Panc1 (cell line): ENCODE measurements around the gene MCRIP2. TPM values are rescaled to one million over a fixed set of nuclear protein-coding genes. Genes with fewer than 3 reads are reported as not detected.

Experiments used
- ATAC-seq: fragments of 200-7000 bp; cut with Tn5 transposase; 2 replicates; pipeline ENCODE4 v1.9.1; 2020; ENCODE audit warnings: mild to moderate bottlenecking, moderate library complexity
- BruUV-seq: library from RNA; stranded (reverse); fragments of 400-500 nt; replicated peaks from 2 replicates; lab custom pipeline; 2021; lab: Mats Ljungman, UMichigan
- CTCF ChIA-PET: fragments of 300-600 bp; sonication (Branson Sonifier 250); formaldehyde crosslinking; loops from one replicate; lab custom pipeline; 2022; ENCODE audit warnings: antibody characterized with exemption; lab: Charles Lee
- POLR2A ChIA-PET: fragments of 300-600 bp; sonication (Branson Sonifier 250); formaldehyde crosslinking; loops from one replicate; lab custom pipeline; 2022; ENCODE audit warnings: antibody characterized with exemption; lab: Charles Lee
- DNase-seq: peaks from one replicate; pipeline ENCODE4 v3.0.0-alpha.2; 2010; ENCODE audit warnings: low read depth, low spot score
- H3K27ac ChIP-seq: 2 replicates; pipeline ENCODE4 v1.5.1; 2011; ENCODE audit warnings: mild to moderate bottlenecking, low read length, inconsistent platforms
- H3K27me3 ChIP-seq: fragments of 200-500 bp; sonication (Bioruptor generic); 2 replicates; pipeline ENCODE4 v1.6.0; 2014; ENCODE audit warnings: low read length, inconsistent platforms; ENCODE audit not compliant: control insufficient read depth, insufficient read depth
- H3K36me3 ChIP-seq: fragments of 200-500 bp; sonication (Bioruptor generic); 2 replicates; pipeline ENCODE4 v1.5.1; 2014; ENCODE audit warnings: inconsistent platforms, mild to moderate bottlenecking, low read length, moderate library complexity; ENCODE audit not compliant: control insufficient read depth, insufficient read depth
- H3K4me1 ChIP-seq: 2 replicates; pipeline ENCODE4 v1.5.1; 2011; ENCODE audit warnings: inconsistent platforms, mild to moderate bottlenecking, low read length, moderate library complexity; ENCODE audit not compliant: control insufficient read depth, insufficient read depth
- H3K4me3 ChIP-seq, 2 experiments: 2 replicates each; pipeline ENCODE4 v1.5.1; 2011 to 2012; ENCODE audit warnings: low read depth in 2 of 2, low read length in 2 of 2, mild to moderate bottlenecking in 2 of 2, inconsistent platforms in 1 of 2, moderate library complexity in 1 of 2
- H3K9me3 ChIP-seq: fragments of 200-500 bp; sonication (Bioruptor generic); 2 replicates; pipeline ENCODE4 v1.5.1; 2014; ENCODE audit warnings: low read depth, mild to moderate bottlenecking, inconsistent platforms, low read length, moderate library complexity; ENCODE audit not compliant: control insufficient read depth, insufficient read depth
- CTCF ChIP-seq: fragments of 450-650 bp; IDR thresholded peaks from 2 replicates; pipeline ENCODE4 v1.5.1; 2017; ENCODE audit warnings: mild to moderate bottlenecking
- POLR2AphosphoS5 ChIP-seq: IDR thresholded peaks from 2 replicates; pipeline ENCODE4 v1.6.1; 2012; ENCODE audit warnings: mild to moderate bottlenecking, low read depth, low read length, moderate library complexity
- REST ChIP-seq, 2 experiments: IDR thresholded peaks; 2 replicates each; pipeline ENCODE4 v1.6.1; 2011 to 2012; ENCODE audit warnings: low read depth in 2 of 2, control low read depth in 1 of 2, low read length in 1 of 2, mild to moderate bottlenecking in 1 of 2, moderate library complexity in 1 of 2; ENCODE audit not compliant: insufficient read depth in 1 of 2
- SIN3A ChIP-seq: IDR thresholded peaks from 2 replicates; pipeline ENCODE4 v1.6.1; 2012; ENCODE audit warnings: low read depth, mild to moderate bottlenecking, low read length, moderate library complexity, borderline replicate concordance; ENCODE audit not compliant: insufficient read depth
- TCF7L2 ChIP-seq: IDR thresholded peaks from 2 replicates; pipeline ENCODE4 v1.6.1; 2011; ENCODE audit warnings: mild to moderate bottlenecking, low read depth, low read length, inconsistent platforms
- in situ Hi-C: cut with HindIII; loops from 2 replicates; pipeline ENCODE4 v1.10.0; 2016; ENCODE audit warnings: low sequenced_read_pairs, low pct_unique_long_range_greater_than_20kb
- intact Hi-C: fragments of 100-400 bp; cut with micrococcal nuclease; formaldehyde crosslinking; loops from one replicate; pipeline ENCODE4 v1.10.0; 2022; ENCODE audit not compliant: unreplicated experiment
- total RNA-seq: library from RNA; stranded (reverse); gene quantifications from one replicate; pipeline ENCODE4 v1.2.1, GENCODE V29; 2021; ENCODE audit not compliant: unreplicated experiment

MCRIP2 gene
- total RNA-seq, 1 experiment from 2014 or later = 91.6 TPM

DNA sequence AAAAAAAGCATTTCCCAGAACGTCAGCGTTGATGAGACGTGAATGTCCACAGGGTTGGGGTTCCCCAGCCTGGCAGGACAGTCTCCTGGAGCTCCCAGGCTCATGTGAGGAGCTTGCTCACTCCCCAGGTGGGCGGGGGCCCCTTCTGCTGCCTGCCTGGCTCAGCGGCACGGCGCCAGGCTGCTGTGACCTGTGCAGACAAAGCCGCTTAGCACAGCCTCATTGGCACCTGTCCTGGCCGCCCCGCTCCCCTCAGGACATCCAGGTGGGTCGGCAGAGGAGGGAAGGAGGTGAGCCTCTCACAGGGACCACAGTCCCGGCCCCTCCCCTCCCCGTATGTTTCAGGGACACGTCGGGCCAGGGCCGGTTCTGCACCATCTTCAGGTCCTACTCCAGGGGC, 23.8 kb upstream of the MCRIP2 start:
- in situ Hi-C loops (no loop called here), intact Hi-C loops (no loop called here)
- Histone ChIP-seq H3K9me3 (no peaks in the 10 kb centered on the region), H3K27me3 (no peaks in the 10 kb centered on the region), H3K4me1 (peaks cover 21% of the 10 kb centered on the region), H3K36me3 (no peaks in the 10 kb centered on the region), H3K4me3 (no peak overlapping the region), H3K27ac (no peak overlapping the region)
- TF ChIP-seq REST (IDR thresholded peaks at IDR 0.05; ENCODE audit: insufficient read depth in 1 of 2, low read depth in 2 of 2, low read length in 1 of 2) (no peak), TCF7L2 (no peak), CTCF (no peak), SIN3A (no peak)
- no peak for DNase-seq
- ChIA-PET CTCF (no interaction called here), POLR2A (no interaction called here)
- no TSS peak for BruUV-seq
- no peak for ATAC-seq

- Histone ChIP-seq H3K36me3 (no peaks in the 10 kb centered on the region), H3K27ac (no peak overlapping the region), H3K4me3 (no peak overlapping the region), H3K4me1 (peaks cover 32% of the 10 kb centered on the region), H3K9me3 (no peaks in the 10 kb centered on the region), H3K27me3 (no peaks in the 10 kb centered on the region)
- DNase-seq = no peak
- intact Hi-C loops = no loop called here
- no peak for ATAC-seq
- CTCF ChIA-PET = no interaction called here
- TF ChIP-seq POLR2AphosphoS5 (no peak), SIN3A (no peak), CTCF (no peak), REST (IDR thresholded peaks at IDR 0.05; ENCODE audit: insufficient read depth in 1 of 2, low read depth in 2 of 2, low read length in 1 of 2) (no peak), TCF7L2 (no peak)
- POLR2A ChIA-PET = no interaction called here
- no TSS peak for BruUV-seq
- in situ Hi-C loops = no loop called here
Observed at GRCh38 chr16:619476-620100, 22.0 kb upstream of the MCRIP2 start.
